ENCODE data around the gene STT3B. TPM values are rescaled to one million over a fixed set of nuclear protein-coding genes. Genes with fewer than 3 reads are reported as not detected.

The STT3B gene
- total and polyA plus RNA-seq, 2 of the 4 experiments (the other 2 are of a cell fraction) = 45.5 to 86.4 TPM

- dilution Hi-C loops (cut with HindIII; ENCODE audit: low sequenced_read_pairs, unreplicated experiment) (no loop called here), in situ Hi-C loops (cut with MboI; ENCODE audit: low sequenced_read_pairs) (no loop called here), intact Hi-C loops (cut with micrococcal nuclease) (no loop called here)
- no peak overlapping the region for H2AK9ac ChIP-seq (replicated peaks; ENCODE audit: low read depth, low read length, poor library complexity)
- H2BK5ac ChIP-seq (ENCODE audit: low read depth, low read length, poor library complexity, severe bottlenecking) = no peak overlapping the region
- no peaks in the 10 kb centered on the region for H3K4me1 ChIP-seq (ENCODE audit: control insufficient read depth, insufficient read depth, low read length)
- ATAC-seq (ENCODE audit: low read depth) (no peak), DNase-seq (no peak)
- H4K8ac ChIP-seq (ENCODE audit: low read depth in 2 of 2, low read length in 2 of 2) = no peak overlapping the region
- H3K79me1 ChIP-seq (ENCODE audit: low read depth in 1 of 2, low read length in 2 of 2) = peaks cover 0 to 5% of the 10 kb centered on the region in 2 experiments; a peak in 2 of 4 replicates
- ChIA-PET POLR2A (ENCODE audit: unreplicated experiment) (no interaction called here), CTCF (no interaction called here)
- H2AK5ac ChIP-seq (ENCODE audit: low read depth, low read length) = no peak overlapping the region
- H3K4me2 ChIP-seq (ENCODE audit: low read depth, low read length) = no peak overlapping the region
- no peak overlapping the region for H3K14ac ChIP-seq (replicated peaks; ENCODE audit: low read depth, low read length)
- no peak overlapping the region for H2BK20ac ChIP-seq (ENCODE audit: low read depth, low read length)
- H4K91ac ChIP-seq (ENCODE audit: insufficient read depth, low read depth, low read length) = no peak overlapping the region
- no peak overlapping the region for H2BK120ac ChIP-seq (ENCODE audit: low read depth, low read length)
- no peak overlapping the region for H3K56ac ChIP-seq (ENCODE audit: extremely low read depth, insufficient read depth, low read length)
- no peak overlapping the region for H3K9ac ChIP-seq (ENCODE audit: low read depth, low read length)
- no peak overlapping the region for H3K18ac ChIP-seq (ENCODE audit: low read depth, low read length)
- H2BK15ac ChIP-seq (ENCODE audit: low read depth, low read length) = no peak overlapping the region
- H2AFZ ChIP-seq (replicated peaks; ENCODE audit: low read length, poor library complexity) = no peak overlapping the region
- H3K23ac ChIP-seq (ENCODE audit: low read depth, low read length) = no peak overlapping the region
- no peaks in the 10 kb centered on the region for H3K9me1 ChIP-seq (ENCODE audit: insufficient read depth, low read length)
- no peaks in the 10 kb centered on the region for H3K27me3 ChIP-seq (ENCODE audit: control insufficient read depth, insufficient read depth, low read length)
- H4K20me1 ChIP-seq (ENCODE audit: insufficient read depth, low read length) = peaks cover 11% of the 10 kb centered on the region
- no peak overlapping the region for H4K5ac ChIP-seq (ENCODE audit: low read depth, low read length)
- no peak overlapping the region for H3K4me3 ChIP-seq (ENCODE audit: insufficient read depth, low read depth, low read length)
- H3K9me3 ChIP-seq (ENCODE audit: control insufficient read depth, insufficient read depth, low read length) = no peaks in the 10 kb centered on the region
- no peak overlapping the region for H3K27ac ChIP-seq (ENCODE audit: insufficient read depth, low read length)
- no peaks in the 10 kb centered on the region for H3K36me3 ChIP-seq (ENCODE audit: control insufficient read depth, insufficient read depth, low read length)
- BruUV-seq (replicated peaks) = no TSS peak
- no CpG with 5 or more reads among the region's 1 CpG for WGBS, 2 experiments (ENCODE audit: extremely low coverage in 2 of 2, insufficient read length in 1 of 2)
- TF ChIP-seq CHD1 (IDR thresholded peaks at IDR 0.05; ENCODE audit: low read depth, low read length) (no peak), NFE2L2 (IDR thresholded peaks at IDR 0.05; ENCODE audit: low read depth, low read length) (no peak)
- TF ChIP-seq, protein P1, sequence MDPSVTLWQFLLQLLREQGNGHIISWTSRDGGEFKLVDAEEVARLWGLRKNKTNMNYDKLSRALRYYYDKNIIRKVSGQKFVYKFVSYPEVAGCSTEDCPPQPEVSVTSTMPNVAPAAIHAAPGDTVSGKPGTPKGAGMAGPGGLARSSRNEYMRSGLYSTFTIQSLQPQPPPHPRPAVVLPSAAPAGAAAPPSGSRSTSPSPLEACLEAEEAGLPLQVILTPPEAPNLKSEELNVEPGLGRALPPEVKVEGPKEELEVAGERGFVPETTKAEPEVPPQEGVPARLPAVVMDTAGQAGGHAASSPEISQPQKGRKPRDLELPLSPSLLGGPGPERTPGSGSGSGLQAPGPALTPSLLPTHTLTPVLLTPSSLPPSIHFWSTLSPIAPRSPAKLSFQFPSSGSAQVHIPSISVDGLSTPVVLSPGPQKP (IDR thresholded peaks at IDR 0.05; ENCODE audit: borderline replicate concordance, low read depth, low read length) = no peak
- no peak overlapping the region for H3K4ac ChIP-seq (ENCODE audit: low read depth, low read length)
These were observed 3.3 kb upstream of the STT3B start for GRCh38 chr3:31529421-31529820.
